VCaP (cell line): Measurements from ENCODE around the gene TMEM184B.

ENCODE experiments used
- H3K27ac ChIP-seq: fragments of 450-650 bp; 2 replicates; pipeline ENCODE4 v1.5.1; 2017
- CTCF ChIP-seq: fragments of 450-650 bp; conservative IDR thresholded peaks from 2 replicates; pipeline ENCODE4 v1.5.1; 2017; ENCODE audit warnings: mild to moderate bottlenecking, moderate library complexity

The TMEM184B gene

GRCh38 chr22:38260761-38261681 lies 11.8 kb downstream of the TMEM184B start:
- no peak overlapping the region for H3K27ac ChIP-seq
- TF ChIP-seq CTCF: no peak

GRCh38 chr22:38259370-38259769 lies 13.4 kb downstream of the TMEM184B start:
- H3K27ac ChIP-seq: peak overlapping the region; percentile 95; the same call in 1 of the 2 replicates
- no peak for TF ChIP-seq CTCF

- H3K27ac ChIP-seq: peak overlapping the region; percentile 95
- no peak for TF ChIP-seq CTCF
Observed at GRCh38 chr22:38258895-38259294, 13.9 kb downstream of the TMEM184B start.

- peak; percentile 42 for TF ChIP-seq CTCF
Observed at GRCh38 chr22:38257650-38258250, 15.1 kb downstream of the TMEM184B start.

GRCh38 chr22:38257181-38257580 lies 15.6 kb downstream of the TMEM184B start:
- peak overlapping the region; percentile 95 for H3K27ac ChIP-seq
- no peak for TF ChIP-seq CTCF

More at GRCh38 chr22:38257650-38258250, 15.1 kb downstream of the TMEM184B start:
- peak overlapping the region; percentile 95 for H3K27ac ChIP-seq

- TF ChIP-seq CTCF: no peak
- no peak overlapping the region for H3K27ac ChIP-seq
Observed at GRCh38 chr22:38255697-38256096, 17.1 kb downstream of the TMEM184B start.

- TF ChIP-seq CTCF: no peak
- no peak overlapping the region for H3K27ac ChIP-seq
Observed at GRCh38 chr22:38251341-38251692, 21.5 kb downstream of the TMEM184B start.
